Neural crest cell (in vitro differentiated cells): ENCODE data around the gene KCNJ3. TPM values are rescaled to one million over a fixed set of nuclear protein-coding genes. Genes with fewer than 3 reads are reported as not detected.

ENCODE experiments used
- DNase-seq: peaks from one replicate; pipeline ENCODE4 v3.0.0; 2021; ENCODE audit warnings: low read depth, mixed read lengths, low spot score
- H3K27ac Mint-ChIP-seq: one replicate; pipeline ENCODE4 v1.8.0; 2021; ENCODE audit warnings: mild to moderate bottlenecking, mixed read lengths; ENCODE audit not compliant: unreplicated experiment
- H3K27me3 Mint-ChIP-seq: 2 replicates; pipeline ENCODE4 v1.8.0; 2021; ENCODE audit warnings: low read depth, mild to moderate bottlenecking, mixed read lengths
- H3K36me3 Mint-ChIP-seq: 2 replicates; pipeline ENCODE4 v1.8.0; 2021; ENCODE audit warnings: low read depth, mild to moderate bottlenecking, mixed read lengths
- H3K4me1 Mint-ChIP-seq: 2 replicates; pipeline ENCODE4 v1.8.0; 2021; ENCODE audit warnings: mixed read lengths
- H3K4me3 Mint-ChIP-seq: one replicate; pipeline ENCODE4 v1.8.0; 2021; ENCODE audit warnings: mild to moderate bottlenecking, mixed read lengths
- H3K9me3 Mint-ChIP-seq: 2 replicates; pipeline ENCODE4 v1.8.0; 2021; ENCODE audit warnings: mixed read lengths
- CTCF ChIP-seq: fragments of 200-600 bp; sonication (generic); conservative IDR thresholded peaks from 2 replicates; pipeline ENCODE4 v1.5.0; 2021; ENCODE audit warnings: antibody characterized with exemption, mild to moderate bottlenecking
- total RNA-seq: library from RNA; stranded (reverse); gene quantifications from 2 replicates; pipeline ENCODE4 v1.2.1, GENCODE V29; 2021

Gene KCNJ3
- total RNA-seq, 1 donor from 2014 or later, result 0.05 TPM

- Mint-ChIP-seq H3K4me1 (peaks cover 9% of the 10 kb centered on the region), H3K4me3 (no peak overlapping the region), H3K27ac (no peak overlapping the region), H3K36me3 (no peaks in the 10 kb centered on the region), H3K27me3 (peaks cover 24% of the 10 kb centered on the region), H3K9me3 (no peaks in the 10 kb centered on the region)
- DNase-seq, result no peak
- TF ChIP-seq CTCF, result no peak
Measured at GRCh38 chr2:154692927-154693326, 5.6 kb upstream of the KCNJ3 start.

- Mint-ChIP-seq H3K4me1 (peaks cover 9% of the 10 kb centered on the region), H3K9me3 (no peaks in the 10 kb centered on the region), H3K27ac (no peak overlapping the region), H3K27me3 (peaks cover 33% of the 10 kb centered on the region), H3K36me3 (no peaks in the 10 kb centered on the region), H3K4me3 (no peak overlapping the region)
- DNase-seq, result no peak
- no peak for TF ChIP-seq CTCF
Measured at GRCh38 chr2:154693741-154694340, 4.7 kb upstream of the KCNJ3 start.

- H3K36me3 Mint-ChIP-seq, result no peaks in the 10 kb centered on the region
- DNase-seq, result no peak
- peaks cover 44% of the 10 kb centered on the region for H3K27me3 Mint-ChIP-seq
- no peak overlapping the region for H3K4me3 Mint-ChIP-seq
- H3K27ac Mint-ChIP-seq, result no peak overlapping the region
- H3K9me3 Mint-ChIP-seq, result peaks cover 3% of the 10 kb centered on the region
- no peak for TF ChIP-seq CTCF
- H3K4me1 Mint-ChIP-seq, result peaks cover 9% of the 10 kb centered on the region
Measured at GRCh38 chr2:154694881-154695280, 3.6 kb upstream of the KCNJ3 start.

GRCh38 chr2:154696369-154696768 is 2.1 kb upstream of the KCNJ3 start:
- no peaks in the 10 kb centered on the region for H3K36me3 Mint-ChIP-seq
- TF ChIP-seq CTCF, result no peak
- peaks cover 3% of the 10 kb centered on the region for H3K9me3 Mint-ChIP-seq
- no peak for DNase-seq
- no peak overlapping the region for H3K27ac Mint-ChIP-seq
- peaks cover 51% of the 10 kb centered on the region for H3K27me3 Mint-ChIP-seq
- peaks cover 9% of the 10 kb centered on the region for H3K4me1 Mint-ChIP-seq
- peak overlapping the region; percentile 4 for H3K4me3 Mint-ChIP-seq

- Mint-ChIP-seq H3K36me3 (no peaks in the 10 kb centered on the region), H3K9me3 (peaks cover 3% of the 10 kb centered on the region), H3K27me3 (peaks cover 52% of the 10 kb centered on the region), H3K27ac (no peak overlapping the region), H3K4me3 (peak overlapping the region; percentile 83), H3K4me1 (peaks cover 9% of the 10 kb centered on the region)
- no peak for TF ChIP-seq CTCF
- DNase-seq, result no peak
Measured at GRCh38 chr2:154696810-154697417, 1.6 kb upstream of the KCNJ3 start.
